Suppressor macrophage (primary cell): ENCODE data around the gene AURKAIP1.
"Not testable (repeated sequence)": the region's sequence is repeated elsewhere in the genome, so short reads cannot be mapped to it uniquely, and the experiment has no call there.

Experiments
- DNase-seq, 4 experiments: peaks; one replicate each; pipeline ENCODE4 v3.0.0-alpha.2; 2020 to 2022

AURKAIP1 gene

GRCh38 chr1:1406101-1406820, 31.3 kb upstream of the AURKAIP1 start:
- peak in 1 of 4 experiments; percentile 7 for DNase-seq

DNA sequence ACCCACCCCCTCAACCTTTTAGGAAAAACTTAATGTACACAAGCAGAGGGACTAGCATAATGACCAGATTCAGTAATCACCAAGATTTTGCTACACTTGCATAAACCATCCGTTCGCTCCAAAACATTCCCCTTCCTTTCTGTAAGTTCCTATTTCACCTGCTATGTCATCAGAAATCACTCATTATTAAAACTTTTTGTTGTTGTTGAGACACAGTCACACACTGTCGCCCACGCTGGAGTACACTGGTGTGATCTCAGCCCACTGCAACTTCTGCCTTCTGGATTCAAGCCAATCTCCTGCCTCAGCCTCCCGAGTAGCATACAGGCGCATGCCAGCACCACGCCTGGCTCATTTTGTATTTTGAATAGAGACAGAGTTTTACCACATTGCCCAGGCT, 28.6 kb upstream of the AURKAIP1 start:
- DNase-seq: peak; percentile 75 to 88 (median 84)

DNA sequence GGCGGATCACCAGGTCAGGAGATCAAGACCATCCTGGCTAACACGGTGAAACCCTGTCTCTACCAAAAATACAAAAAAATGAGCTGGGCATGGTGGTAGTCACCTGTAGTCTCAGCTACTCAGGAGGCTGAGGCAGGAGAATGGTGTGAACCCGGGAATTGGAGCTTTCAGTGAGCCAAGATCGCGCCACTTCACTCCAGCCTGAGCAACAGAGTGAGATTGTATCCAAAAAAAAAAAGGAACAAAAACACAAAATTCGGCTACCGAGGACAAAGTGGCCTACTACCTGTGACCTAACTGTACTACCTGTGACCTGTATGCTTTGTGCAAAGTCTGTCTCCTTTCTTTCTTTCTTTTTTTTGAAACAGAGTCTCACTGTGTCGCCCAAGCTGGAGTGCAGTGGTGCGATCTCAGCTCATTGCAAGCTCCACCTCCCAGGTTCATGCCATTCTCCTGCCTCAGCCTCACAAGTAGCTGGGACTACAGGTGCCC, 27.9 kb upstream of the AURKAIP1 start:
- DNase-seq: not testable (repeated sequence)

GRCh38 chr1:1402072-1402900, 27.3 kb upstream of the AURKAIP1 start:
- peak; percentile 19 to 60 (median 54) for DNase-seq

- no peak for DNase-seq
These were observed 26.5 kb upstream of the AURKAIP1 start for GRCh38 chr1:1401457-1402010.

DNA sequence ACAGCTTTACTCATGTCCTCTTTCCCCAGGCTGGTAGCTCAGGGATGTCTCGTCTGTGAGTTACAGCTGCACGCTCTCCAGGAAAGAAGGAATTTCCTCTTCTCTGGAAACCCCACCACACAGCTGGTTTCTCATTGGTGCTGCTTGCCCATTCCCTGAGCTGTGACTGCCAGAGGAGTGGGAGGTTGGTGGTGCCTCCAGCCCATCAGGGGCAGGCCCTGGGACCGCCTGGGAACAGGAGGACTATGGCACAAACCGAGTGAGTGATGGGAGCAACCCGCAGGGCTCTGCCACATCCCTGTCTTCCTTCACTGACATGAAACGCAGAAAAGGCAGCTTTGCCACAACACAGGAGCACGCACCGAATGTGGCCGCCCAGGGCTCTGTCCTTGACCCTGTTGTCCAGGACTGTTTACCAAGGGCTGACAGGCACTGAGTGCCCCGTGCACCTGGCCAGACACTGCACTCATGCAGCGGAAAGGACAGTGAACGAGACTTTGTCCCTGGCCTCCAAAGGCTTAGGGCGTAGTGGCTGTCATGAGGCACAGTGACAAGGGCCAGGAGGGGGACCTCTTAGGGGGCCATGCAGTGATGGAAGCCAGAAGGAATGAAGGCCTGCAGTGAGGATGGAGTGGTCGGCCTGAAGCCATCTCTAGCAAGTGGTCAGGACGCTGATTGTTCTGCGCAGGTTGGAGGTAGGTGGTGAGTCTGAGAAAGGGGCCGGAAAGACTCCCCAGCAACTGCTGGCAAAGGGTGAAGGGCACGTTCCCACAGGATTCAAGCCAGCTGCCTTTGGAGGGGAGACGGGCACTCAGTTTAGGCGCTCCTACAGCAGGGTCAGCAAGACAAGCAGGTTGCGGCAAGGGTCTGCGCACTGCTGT, 25.8 kb upstream of the AURKAIP1 start:
- no peak for DNase-seq

DNA sequence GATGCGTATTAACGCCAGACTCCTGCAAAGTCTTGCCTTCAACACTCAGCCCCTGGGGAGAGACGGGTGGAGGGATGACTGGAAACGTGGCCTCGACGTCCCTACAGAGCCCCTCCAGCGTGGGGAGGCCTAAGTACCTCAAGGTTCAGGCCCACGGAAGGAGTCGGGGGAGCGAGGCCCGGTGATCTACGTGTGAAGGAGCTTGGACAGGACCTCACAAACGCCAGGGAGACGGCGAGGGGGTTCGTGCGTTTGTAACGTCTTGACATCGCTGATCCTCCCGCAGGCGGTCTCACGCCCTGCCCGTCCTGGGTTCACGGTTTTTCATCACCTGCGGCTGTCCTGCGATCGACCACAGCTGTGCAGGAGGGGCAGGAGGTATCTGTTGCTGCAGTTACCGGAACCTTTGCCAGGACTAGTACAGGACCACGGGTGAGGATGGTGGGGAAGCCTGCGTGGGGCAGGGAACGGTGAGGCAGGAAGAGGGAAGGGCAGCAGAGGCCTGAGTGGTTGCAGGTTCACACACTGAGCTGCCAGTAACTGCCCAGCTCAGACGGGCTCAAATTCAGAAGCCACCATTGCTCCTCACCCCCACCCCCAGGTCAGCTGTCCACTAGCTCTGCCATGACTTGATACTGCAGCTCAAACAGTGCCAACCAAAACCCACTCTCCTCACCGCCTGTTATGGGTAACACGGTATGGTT, 25.0 kb upstream of the AURKAIP1 start:
- peak in 3 of 4 experiments; percentile 16 to 36 (median 25) for DNase-seq

DNA sequence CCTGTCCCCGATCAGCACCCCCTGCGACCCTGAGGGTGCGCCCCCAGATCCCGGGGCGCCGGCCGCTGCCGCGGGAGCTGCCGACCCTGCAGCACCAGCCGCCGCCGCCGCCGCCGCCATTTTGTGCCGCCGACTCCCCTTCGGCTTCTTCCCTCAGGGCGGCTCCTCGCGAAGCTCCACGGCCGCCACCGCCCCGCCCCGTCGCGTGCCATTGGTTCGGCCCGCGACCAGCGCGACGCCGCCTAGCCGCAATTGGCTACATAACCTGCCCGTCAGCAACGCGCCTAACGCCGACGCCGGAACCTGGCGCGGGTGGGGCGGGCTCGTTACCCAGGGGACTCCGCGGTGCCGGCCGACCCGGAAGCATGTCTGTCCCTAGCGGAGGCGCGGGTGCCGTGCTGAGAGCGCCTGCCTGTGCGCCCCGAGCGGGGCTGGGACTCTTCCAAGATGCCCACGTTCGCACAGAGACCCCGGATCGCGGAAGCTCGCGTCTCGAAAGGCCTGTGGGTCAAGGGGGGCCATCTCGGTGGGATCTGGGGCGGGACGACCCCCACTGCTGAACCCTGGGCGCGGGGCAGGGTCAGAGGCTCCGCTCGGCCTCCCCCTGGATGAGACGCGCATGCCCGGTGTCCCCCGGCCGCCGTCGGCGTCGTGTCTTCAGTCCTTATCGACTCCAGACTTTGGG, 24.3 kb upstream of the AURKAIP1 start, which contains the start of gene CCNL2:
Gene CCNL2 (minus strand): TSS at position 149 of the 685 bp plus-strand sequence. CDS start 29 bp downstream, at position 120.
- peak; percentile 99 to 100 (median 100) for DNase-seq

DNA sequence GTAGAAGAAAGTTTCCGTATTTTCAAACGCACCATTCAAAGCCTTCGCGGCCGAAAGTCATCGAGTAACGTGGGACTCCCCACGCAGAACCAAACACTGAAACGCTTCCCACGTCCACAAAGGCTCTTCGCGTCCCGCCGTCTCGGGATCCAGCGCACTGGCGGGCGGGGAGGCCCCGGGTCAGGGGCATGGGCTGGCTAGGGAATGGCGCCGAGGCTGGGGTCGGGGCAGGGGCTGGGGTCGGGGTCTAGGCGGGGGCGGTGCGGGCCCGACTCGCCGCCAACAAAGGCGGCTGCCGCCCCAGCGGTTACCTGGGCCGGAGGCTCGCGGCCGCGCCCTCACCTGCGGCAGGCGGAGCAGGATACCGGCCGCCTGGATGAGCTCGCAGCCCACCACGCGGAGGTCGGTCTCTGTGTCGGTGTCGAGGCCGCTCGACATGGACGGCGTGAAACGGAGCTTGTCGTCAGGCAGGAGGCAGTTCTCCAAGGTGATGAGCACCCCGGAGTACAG, 23.7 kb upstream of the AURKAIP1 start:
- DNase-seq: peak; percentile 32 to 62 (median 51)

DNA sequence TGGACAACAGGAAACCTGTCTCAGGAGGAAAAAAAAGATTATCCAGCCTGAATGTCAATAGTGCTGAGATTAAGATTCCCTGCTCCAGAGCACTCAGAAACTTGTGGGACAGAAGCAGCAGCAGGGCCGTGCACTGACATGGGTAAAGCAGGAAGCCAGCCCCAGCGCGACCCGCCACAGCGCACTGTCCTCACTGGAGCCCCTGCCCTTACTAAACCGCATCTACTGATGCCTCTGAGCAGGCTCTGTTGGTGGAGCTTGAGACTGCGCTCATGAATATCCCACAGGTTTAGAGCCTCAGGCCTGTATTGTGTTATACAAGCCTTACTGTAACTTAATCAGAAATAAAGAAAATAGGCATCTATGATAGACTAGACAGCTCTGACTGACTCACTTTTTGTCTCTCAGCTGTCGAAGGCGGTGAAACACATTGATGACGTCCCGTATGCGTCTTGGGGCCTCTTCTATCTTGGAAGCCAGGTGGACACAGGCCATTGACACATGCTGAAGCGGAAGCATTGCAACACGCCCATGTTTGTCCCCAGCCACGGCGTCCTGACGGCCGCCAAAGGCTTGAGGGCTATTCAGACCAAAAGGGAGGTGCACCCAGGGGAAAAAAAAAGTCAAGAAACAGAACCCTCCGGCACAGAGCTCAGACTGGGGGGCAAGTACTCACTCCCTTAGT, 23.0 kb upstream of the AURKAIP1 start:
- DNase-seq: peak in 3 of 4 experiments; percentile 15 to 34 (median 19)

DNA sequence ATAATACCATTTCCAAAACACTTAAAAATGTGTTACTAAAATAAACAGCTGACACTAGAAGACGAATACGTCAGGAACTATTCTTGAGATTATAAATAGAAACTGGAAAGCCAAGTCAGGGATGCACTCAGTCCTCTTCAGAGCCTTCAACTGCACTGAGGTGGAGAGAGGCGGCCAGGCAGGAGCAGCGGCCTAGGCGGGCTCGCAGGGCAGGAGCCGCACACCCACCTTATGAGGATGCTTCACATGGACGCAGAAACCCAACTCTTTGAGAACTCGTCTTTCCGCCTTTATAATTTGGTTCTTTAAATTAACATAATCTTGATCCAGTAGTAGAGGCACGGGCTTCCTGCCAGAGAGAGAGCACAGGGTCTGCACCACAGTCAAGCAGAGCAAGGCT, 20.2 kb upstream of the AURKAIP1 start:
- DNase-seq: no peak

GRCh38 chr1:1394116-1394515, 19.1 kb upstream of the AURKAIP1 start:
- DNase-seq: no peak

DNA sequence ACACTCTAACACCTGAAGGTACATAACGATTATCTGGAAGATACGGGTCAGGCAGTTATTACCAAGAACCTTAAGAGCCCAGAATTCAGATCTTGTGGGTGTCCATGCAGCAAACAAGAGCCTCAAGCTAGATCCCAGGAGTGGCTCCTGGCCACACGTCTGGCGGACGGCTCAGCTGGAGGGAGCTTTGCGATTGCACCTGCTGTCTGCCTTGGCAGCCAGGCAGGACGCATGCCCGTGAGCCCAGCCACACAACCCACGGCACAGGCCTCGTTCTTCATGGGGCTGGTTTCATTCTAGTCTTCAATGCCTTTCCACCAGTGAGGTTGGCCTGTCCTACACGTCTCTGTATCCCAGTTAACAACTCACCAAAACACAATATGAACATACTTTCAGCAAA, 18.4 kb upstream of the AURKAIP1 start:
- DNase-seq: no peak

- no peak for DNase-seq
These were observed 18.0 kb upstream of the AURKAIP1 start for GRCh38 chr1:1393014-1393413.

GRCh38 chr1:1391225-1391624, 16.2 kb upstream of the AURKAIP1 start:
- DNase-seq: peak in 1 of 4 experiments; percentile 15

GRCh38 chr1:1390675-1391074, 15.7 kb upstream of the AURKAIP1 start:
- no peak for DNase-seq

DNA sequence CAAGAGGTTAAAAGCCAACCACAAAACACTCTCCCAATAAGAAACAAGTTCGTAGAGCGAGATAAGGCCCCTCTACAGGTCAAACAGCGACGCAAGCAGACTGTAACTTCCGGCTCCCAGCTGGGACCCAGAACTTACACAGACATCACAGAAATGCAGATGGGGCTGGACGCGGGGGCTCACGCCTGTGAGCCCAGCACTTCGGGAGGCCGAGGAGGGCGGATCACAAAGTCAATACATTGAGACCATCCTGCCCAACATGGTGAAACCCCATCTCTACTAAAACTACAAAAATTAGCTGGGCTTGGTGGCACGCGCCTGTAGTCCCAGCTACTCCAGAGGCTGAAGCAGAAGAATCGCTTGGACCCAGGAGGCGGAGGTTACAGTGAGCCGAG, 13.1 kb upstream of the AURKAIP1 start:
- DNase-seq: no peak

GRCh38 chr1:1387098-1388077, 12.4 kb upstream of the AURKAIP1 start:
- DNase-seq: no peak

DNA sequence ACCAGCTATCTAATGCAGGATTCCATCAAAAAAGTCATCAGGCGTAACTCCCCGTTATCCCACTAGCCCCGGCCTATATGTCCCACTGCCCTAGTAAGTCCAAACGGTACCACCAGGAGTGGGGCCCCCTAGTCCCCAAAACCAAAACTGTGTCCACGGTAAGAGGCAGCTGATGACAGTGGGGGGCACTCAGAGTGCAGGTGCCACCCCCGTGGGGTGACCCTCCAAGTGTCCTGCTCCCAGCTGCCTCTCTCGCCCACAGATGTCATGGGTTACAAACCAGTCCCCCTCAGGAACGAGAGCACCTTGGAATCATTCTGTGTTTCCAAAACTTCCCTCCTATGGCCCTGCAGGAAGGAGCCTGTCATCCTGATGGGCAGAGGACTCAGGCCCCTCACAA, 10.9 kb upstream of the AURKAIP1 start:
- DNase-seq: no peak
